Caco-2 (cell line): ENCODE measurements around the gene NGFR. TPM values are rescaled to one million over a fixed set of nuclear protein-coding genes. Genes with fewer than 3 reads are reported as not detected.

Source experiments
- BruUV-seq: library from RNA; stranded (reverse); fragments of 400-500 nt; replicated peaks from 2 replicates; lab custom pipeline; 2021; lab: Mats Ljungman, UMichigan
- CTCF ChIA-PET: fragments of 300-600 bp; sonication (Branson Sonifier 250); formaldehyde crosslinking; loops from one replicate; lab custom pipeline; 2022; ENCODE audit warnings: antibody characterized with exemption; lab: Charles Lee
- POLR2A ChIA-PET: fragments of 300-600 bp; sonication (Branson Sonifier 250); formaldehyde crosslinking; loops from one replicate; lab custom pipeline; 2022; ENCODE audit warnings: antibody characterized with exemption; lab: Charles Lee
- DNase-seq, 2 experiments: peaks; one replicate each; pipeline versions ENCODE4 v3.0.0 to v3.0.0-alpha.2; 2020 to 2022
- H3K27me3 ChIP-seq: replicated peaks from 2 replicates; pipeline ENCODE4 v1.6.0; 2011; ENCODE audit warnings: low read length; ENCODE audit not compliant: control insufficient read depth, insufficient read depth
- H3K36me3 ChIP-seq: 2 replicates; pipeline ENCODE4 v1.5.1; 2011; ENCODE audit warnings: low read length; ENCODE audit not compliant: control insufficient read depth, insufficient read depth
- H3K4me1 ChIP-seq: fragments of 250-450 bp; sonication (Bioruptor Pico); 2 replicates; pipeline ENCODE4 v1.5.1; 2020; ENCODE audit warnings: mild to moderate bottlenecking
- H3K4me3 ChIP-seq: 2 replicates; pipeline ENCODE4 v1.5.1; 2011; ENCODE audit warnings: low read depth, mild to moderate bottlenecking, control low read depth, low read length
- H3K9me3 ChIP-seq: fragments of 250-450 bp; sonication (Bioruptor Pico); 2 replicates; pipeline ENCODE4 v1.5.1; 2020; ENCODE audit warnings: mild to moderate bottlenecking, moderate library complexity
- H3K27ac Mint-ChIP-seq: one replicate; pipeline ENCODE4 v1.8.0; 2022; ENCODE audit warnings: mixed read lengths; ENCODE audit not compliant: unreplicated experiment
- H3K27me3 Mint-ChIP-seq: one replicate; pipeline ENCODE4 v1.8.0; 2022; ENCODE audit warnings: mixed read lengths; ENCODE audit not compliant: insufficient read depth, unreplicated experiment
- H3K36me3 Mint-ChIP-seq: one replicate; pipeline ENCODE4 v1.8.0; 2022; ENCODE audit warnings: mild to moderate bottlenecking, mixed read lengths; ENCODE audit not compliant: insufficient read depth, unreplicated experiment
- H3K4me1 Mint-ChIP-seq: one replicate; pipeline ENCODE4 v1.8.0; 2022; ENCODE audit warnings: low read depth, mixed read lengths; ENCODE audit not compliant: unreplicated experiment
- H3K4me3 Mint-ChIP-seq: one replicate; pipeline ENCODE4 v1.8.0; 2022; ENCODE audit warnings: mild to moderate bottlenecking, moderate library complexity, mixed read lengths; ENCODE audit not compliant: unreplicated experiment
- H3K9me3 Mint-ChIP-seq: one replicate; pipeline ENCODE4 v1.8.0; 2022; ENCODE audit warnings: mixed read lengths; ENCODE audit not compliant: unreplicated experiment
- intact Hi-C: fragments of 100-400 bp; cut with micrococcal nuclease; formaldehyde crosslinking; loops from one replicate; pipeline ENCODE4 v1.10.0; 2022; ENCODE audit not compliant: unreplicated experiment
- total RNA-seq: library from RNA; stranded (reverse); gene quantifications from 2 replicates; pipeline ENCODE4 v1.2.3, GENCODE V29; 2022
- TF ChIP-seq, protein P1 (sequence below), 2 experiments: fragments of 200-600 bp in 1 of 2; IDR thresholded peaks; 1 replicate in 1 of 2; 2 replicates in 1 of 2; pipeline versions ENCODE4 v1.5.1 to v1.8.0; 2011 to 2022; ENCODE audit warnings: antibody characterized with exemption in 1 of 2, control low read depth in 1 of 2, inconsistent platforms in 1 of 2, low read depth in 1 of 2, low read length in 1 of 2, mild to moderate bottlenecking in 1 of 2, moderate library complexity in 1 of 2; ENCODE audit not compliant: insufficient read depth in 1 of 2, severe bottlenecking in 1 of 2, unreplicated experiment in 1 of 2

NGFR gene
- total RNA-seq, 1 experiment from 2014 or later: 1.6 TPM

DNA sequence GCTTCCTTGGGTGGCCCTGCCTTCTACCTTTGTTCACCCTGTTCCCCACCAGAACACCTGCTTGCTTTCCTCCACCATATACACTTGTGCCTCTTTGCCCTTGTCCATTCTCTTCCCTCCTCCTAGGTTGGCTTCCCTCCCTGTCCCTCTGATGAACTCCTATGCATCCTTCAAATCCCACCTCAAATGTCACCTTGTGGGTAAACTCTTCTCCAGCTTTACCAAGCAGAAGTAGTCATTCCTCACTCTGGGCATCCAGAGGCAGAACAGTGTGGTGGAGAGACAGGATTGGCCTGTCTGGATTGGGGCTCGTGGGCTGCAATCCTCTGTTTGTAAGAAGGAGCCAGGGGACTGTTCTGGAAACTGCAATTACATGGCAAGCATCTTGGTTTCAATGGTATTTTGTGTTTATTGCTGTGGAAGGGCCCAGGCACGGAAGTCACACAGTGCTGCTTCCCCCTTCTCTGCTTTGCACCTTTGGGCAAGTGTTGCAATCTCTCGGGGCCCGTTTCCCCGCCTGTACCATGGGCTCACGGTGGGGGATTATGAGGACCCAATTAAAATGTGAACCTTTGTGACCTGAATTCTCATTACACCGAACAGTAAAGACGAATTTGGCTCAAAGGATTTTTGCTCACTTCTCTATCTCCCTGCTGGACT is 58.7 kb downstream of the NGFR start:
- Mint-ChIP-seq H3K27ac (no peak overlapping the region), H3K27me3 (peaks cover 3% of the 10 kb centered on the region)
- POLR2A ChIA-PET: interaction anchor here (0.5 kb wide), 1 partner anchor 140 kb away, joined by 3 read pairs; no protein-coding TSS in a partner anchor

DNA sequence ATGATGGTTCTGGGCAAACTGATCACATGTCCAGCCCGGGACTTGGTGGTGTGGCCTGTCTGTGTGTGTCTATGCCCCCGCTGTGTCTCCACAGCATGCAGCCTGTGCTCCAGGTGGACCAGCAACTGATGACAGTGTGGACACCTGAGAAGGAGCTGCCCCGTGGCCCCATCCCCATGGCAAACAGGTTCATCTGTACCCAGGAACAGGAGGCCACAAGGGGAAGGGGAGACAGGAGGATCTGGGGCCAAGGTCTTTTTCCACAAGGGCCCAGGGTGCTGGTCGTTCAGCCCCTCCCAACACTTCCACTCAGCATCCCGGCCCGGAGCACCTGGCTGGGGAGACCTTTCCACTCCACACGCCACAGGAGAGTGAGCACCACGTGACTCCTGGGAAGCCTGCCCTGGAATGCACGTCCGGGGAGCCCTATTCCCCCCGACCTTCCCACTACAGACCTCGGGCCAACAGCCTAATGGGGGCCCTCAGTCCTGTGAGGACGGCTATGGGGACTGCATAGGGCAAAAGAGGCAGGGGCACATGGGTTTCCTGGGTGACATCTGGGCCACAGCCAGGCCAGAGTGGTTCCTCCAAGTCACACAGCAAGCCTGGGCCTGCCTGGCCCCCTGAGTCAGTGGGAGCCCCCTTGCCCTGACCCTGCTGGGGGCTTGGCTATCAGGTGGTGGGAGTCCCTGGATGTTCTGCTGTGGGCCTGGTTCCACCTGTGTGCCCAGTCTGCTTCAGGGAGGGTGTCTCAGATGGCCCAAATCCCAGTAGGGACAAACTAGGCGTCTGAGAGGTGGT is 59.8 kb downstream of the NGFR start:
- Histone ChIP-seq H3K4me3 (no peak overlapping the region), H3K4me1 (peaks cover 5% of the 10 kb centered on the region; the same call in 1 of the 2 replicates), H3K9me3 (no peaks in the 10 kb centered on the region), H3K27me3 (no peaks in the 10 kb centered on the region), H3K36me3 (no peaks in the 10 kb centered on the region)
- no TSS peak for BruUV-seq
- intact Hi-C loops: no loop called here
- peaks cover 15% of the 10 kb centered on the region for H3K4me1 Mint-ChIP-seq
- H3K9me3 Mint-ChIP-seq: no peaks in the 10 kb centered on the region
- no peaks in the 10 kb centered on the region for H3K36me3 Mint-ChIP-seq
- H3K4me3 Mint-ChIP-seq: no peak overlapping the region
- ChIA-PET POLR2A (no interaction called here), CTCF (interaction anchor here (1.2 to 4.3 kb wide), 13 partner anchors 10 to 378 kb away, joined by 3 to 106 read pairs (median 13); partner anchors contain the start of genes NGFR and PHB1)
- H3K27me3 Mint-ChIP-seq: peaks cover 6% of the 10 kb centered on the region
- H3K27ac Mint-ChIP-seq: no peak overlapping the region
- DNase-seq: peak in 1 of 2 experiments; percentile 48
- TF ChIP-seq, protein P1, sequence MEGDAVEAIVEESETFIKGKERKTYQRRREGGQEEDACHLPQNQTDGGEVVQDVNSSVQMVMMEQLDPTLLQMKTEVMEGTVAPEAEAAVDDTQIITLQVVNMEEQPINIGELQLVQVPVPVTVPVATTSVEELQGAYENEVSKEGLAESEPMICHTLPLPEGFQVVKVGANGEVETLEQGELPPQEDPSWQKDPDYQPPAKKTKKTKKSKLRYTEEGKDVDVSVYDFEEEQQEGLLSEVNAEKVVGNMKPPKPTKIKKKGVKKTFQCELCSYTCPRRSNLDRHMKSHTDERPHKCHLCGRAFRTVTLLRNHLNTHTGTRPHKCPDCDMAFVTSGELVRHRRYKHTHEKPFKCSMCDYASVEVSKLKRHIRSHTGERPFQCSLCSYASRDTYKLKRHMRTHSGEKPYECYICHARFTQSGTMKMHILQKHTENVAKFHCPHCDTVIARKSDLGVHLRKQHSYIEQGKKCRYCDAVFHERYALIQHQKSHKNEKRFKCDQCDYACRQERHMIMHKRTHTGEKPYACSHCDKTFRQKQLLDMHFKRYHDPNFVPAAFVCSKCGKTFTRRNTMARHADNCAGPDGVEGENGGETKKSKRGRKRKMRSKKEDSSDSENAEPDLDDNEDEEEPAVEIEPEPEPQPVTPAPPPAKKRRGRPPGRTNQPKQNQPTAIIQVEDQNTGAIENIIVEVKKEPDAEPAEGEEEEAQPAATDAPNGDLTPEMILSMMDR (IDR thresholded peaks at IDR 0.05; ENCODE audit: insufficient read depth in 1 of 2, low read depth in 1 of 2, low read length in 1 of 2, severe bottlenecking in 1 of 2, unreplicated experiment in 1 of 2): no peak

More for the DNA sequence above, 58.7 kb downstream of the NGFR start:
- H3K9me3 ChIP-seq: no peaks in the 10 kb centered on the region
- CTCF ChIA-PET: interaction anchor here (1.7 kb wide), 1 partner anchor 57 kb away, joined by 18 read pairs; no protein-coding TSS in a partner anchor
- Mint-ChIP-seq H3K9me3 (no peaks in the 10 kb centered on the region), H3K36me3 (no peaks in the 10 kb centered on the region), H3K4me1 (peaks cover 15% of the 10 kb centered on the region), H3K4me3 (no peak overlapping the region)
- TF ChIP-seq, protein P1 (IDR thresholded peaks at IDR 0.05; ENCODE audit: insufficient read depth in 1 of 2, low read depth in 1 of 2, low read length in 1 of 2, severe bottlenecking in 1 of 2, unreplicated experiment in 1 of 2): no peak
- peaks cover 5% of the 10 kb centered on the region; the same call in 1 of the 2 replicates for H3K4me1 ChIP-seq
- intact Hi-C loops: no loop called here
- no peaks in the 10 kb centered on the region for H3K27me3 ChIP-seq
- no peaks in the 10 kb centered on the region for H3K36me3 ChIP-seq
- DNase-seq: peak in 1 of 2 experiments; percentile 36
- no peak overlapping the region for H3K4me3 ChIP-seq
- no TSS peak for BruUV-seq
